GM12878 (cell line): ENCODE data around the gene WNK1. TPM values are rescaled to one million over a fixed set of nuclear protein-coding genes. Genes with fewer than 3 reads are reported as not detected.

Source experiments
- ATAC-seq: fragments of 200-7000 bp; cut with Tn5 transposase; 3 replicates; pipeline ENCODE4 v1.9.1; 2020; ENCODE audit warnings: mild to moderate bottlenecking, moderate library complexity
- BruUV-seq: library from RNA; stranded (reverse); fragments of 400-500 nt; replicated peaks from 2 replicates; lab custom pipeline; 2021; lab: Mats Ljungman, UMichigan
- CTCF ChIA-PET: fragments of 300-600 bp; sonication (Branson Sonifier 250); formaldehyde crosslinking; extraction: SDS; loops from one replicate; lab custom pipeline; 2021; ENCODE audit warnings: inconsistent platforms; lab: Yijun Ruan, JAX
- POLR2A ChIA-PET: fragments of 350-600 bp; formaldehyde crosslinking; extraction: SDS; loops from one replicate; lab custom pipeline; 2021; ENCODE audit warnings: inconsistent platforms; lab: Charles Lee
- RAD21 ChIA-PET: fragments of 300-600 bp; sonication (Branson Sonifier 250); formaldehyde crosslinking; loops from one replicate; lab custom pipeline; 2023; ENCODE audit warnings: antibody characterized with exemption; ENCODE audit not compliant: unreplicated experiment; lab: Charles Lee
- SMC1A ChIA-PET: fragments of 300-600 bp; sonication (Branson Sonifier 250); formaldehyde crosslinking; loops from one replicate; lab custom pipeline; 2023; ENCODE audit not compliant: unreplicated experiment, uncharacterized antibody; lab: Charles Lee
- DNase-seq: peaks from one replicate; pipeline ENCODE4 v3.0.0-alpha.2; 2011; ENCODE audit warnings: low read depth, low spot score
- FAIRE-seq: peaks from 3 replicates; lab custom pipeline; 2011; peaks lifted over from hg19 to GRCh38; lab: Jason Lieb, UNC
- H2AFZ ChIP-seq: 2 replicates; pipeline ENCODE4 v1.6.0; 2011; ENCODE audit warnings: low read depth, low read length, control low read depth; ENCODE audit not compliant: control insufficient read depth
- H3K27ac ChIP-seq: 2 replicates; pipeline ENCODE4 v1.5.1; 2011; ENCODE audit warnings: control low read depth; ENCODE audit not compliant: control insufficient read depth, insufficient read depth
- H3K27me3 ChIP-seq, 2 experiments: replicated peaks in 1 of 2; 2 replicates each; pipeline versions ENCODE4 v1.6.0 to v1.6.1; 2011; ENCODE audit warnings: low read length in 1 of 2; ENCODE audit not compliant: control insufficient read depth in 2 of 2, insufficient read depth in 2 of 2
- H3K36me3 ChIP-seq, 2 experiments: 2 replicates each; pipeline ENCODE4 v1.5.1; 2011; ENCODE audit warnings: low read length in 1 of 2; ENCODE audit not compliant: control insufficient read depth in 2 of 2, insufficient read depth in 2 of 2
- H3K4me1 ChIP-seq: 2 replicates; pipeline ENCODE4 v1.6.1; 2011; ENCODE audit warnings: mild to moderate bottlenecking, low read length, moderate library complexity, mixed read lengths; ENCODE audit not compliant: control insufficient read depth, insufficient read depth
- H3K4me2 ChIP-seq: 2 replicates; pipeline ENCODE4 v1.6.0; 2011; ENCODE audit warnings: control low read depth; ENCODE audit not compliant: control insufficient read depth, insufficient read depth
- H3K4me3 ChIP-seq: fragments of 200-600 bp; sonication (generic); 2 replicates; pipeline ENCODE4 v1.5.1; 2016
- H3K79me2 ChIP-seq: 2 replicates; pipeline ENCODE4 v1.6.0; 2011; ENCODE audit warnings: low read length; ENCODE audit not compliant: control insufficient read depth, insufficient read depth
- H3K9ac ChIP-seq: 2 replicates; pipeline ENCODE4 v1.8.0; 2011; ENCODE audit warnings: low read length, control low read depth, mixed read lengths; ENCODE audit not compliant: control insufficient read depth, insufficient read depth
- H3K9me3 ChIP-seq: replicated peaks from 3 replicates; pipeline ENCODE4 v1.5.1; 2011; ENCODE audit warnings: mild to moderate bottlenecking, low read length; ENCODE audit not compliant: control insufficient read depth, insufficient read depth
- H4K20me1 ChIP-seq: 2 replicates; pipeline ENCODE4 v1.6.0; 2011; ENCODE audit not compliant: control insufficient read depth, insufficient read depth
- ASH2L ChIP-seq: fragments of 300-600, 200-600 bp; sonication (generic); IDR thresholded peaks from 2 replicates; pipeline ENCODE4 v1.6.1; 2017; ENCODE audit warnings: low read depth, mild to moderate bottlenecking, borderline replicate concordance
- BMI1 ChIP-seq: fragments of 450-650 bp; IDR thresholded peaks from 2 replicates; pipeline ENCODE4 v1.6.1; 2016; ENCODE audit warnings: mild to moderate bottlenecking, moderate library complexity, borderline replicate concordance
- CREM ChIP-seq: IDR thresholded peaks from 2 replicates; pipeline ENCODE4 v1.6.1; 2014; ENCODE audit warnings: antibody characterized with exemption, low read depth
- EZH2 ChIP-seq: IDR thresholded peaks from 2 replicates; pipeline ENCODE4 v1.6.1; 2012; ENCODE audit warnings: low read depth, mild to moderate bottlenecking, control low read depth, inconsistent platforms, low read length, borderline replicate concordance; ENCODE audit not compliant: control insufficient read depth
- HCFC1 ChIP-seq: fragments of 150-350 bp; IDR thresholded peaks from 2 replicates; pipeline ENCODE4 v1.6.1; 2014; ENCODE audit warnings: low read length
- HDAC6 ChIP-seq: fragments of 200-600 bp; sonication (generic); IDR thresholded peaks from one replicate; pipeline ENCODE4 v1.8.0; 2017; ENCODE audit warnings: antibody characterized with exemption; ENCODE audit not compliant: unreplicated experiment
- HDGF ChIP-seq: fragments of 450-650 bp; IDR thresholded peaks from 2 replicates; pipeline ENCODE4 v1.6.1; 2016; ENCODE audit warnings: antibody characterized with exemption
- HSF1 ChIP-seq: fragments of 150-350 bp; IDR thresholded peaks from 2 replicates; pipeline ENCODE4 v1.6.1; 2014; ENCODE audit warnings: mild to moderate bottlenecking, low read depth, low read length
- MEF2B ChIP-seq: fragments of 450-650 bp; IDR thresholded peaks from 2 replicates; pipeline ENCODE4 v1.6.1; 2018; ENCODE audit warnings: mild to moderate bottlenecking, moderate library complexity; ENCODE audit not compliant: partially characterized antibody, poor library complexity, severe bottlenecking
- MYB ChIP-seq: fragments of 150-350 bp; IDR thresholded peaks from 2 replicates; pipeline ENCODE4 v1.6.1; 2014; ENCODE audit warnings: mild to moderate bottlenecking, low read depth, low read length, borderline replicate concordance
- NFYA ChIP-seq: IDR thresholded peaks from 2 replicates; pipeline ENCODE4 v1.6.1; 2011; ENCODE audit warnings: low read depth, mild to moderate bottlenecking, low read length, improper control_type of control experiment, borderline replicate concordance
- NR2F1 ChIP-seq: fragments of 450-650 bp; conservative IDR thresholded peaks from 2 replicates; pipeline ENCODE4 v1.6.1; 2017; ENCODE audit warnings: mild to moderate bottlenecking
- PAX5 ChIP-seq: IDR thresholded peaks from 2 replicates; pipeline ENCODE4 v1.6.1; 2011; ENCODE audit warnings: low read depth, low read length, borderline replicate concordance
- TARDBP ChIP-seq: IDR thresholded peaks from 2 replicates; pipeline ENCODE4 v1.6.1; 2016; ENCODE audit warnings: borderline replicate concordance
- WRNIP1 ChIP-seq: IDR thresholded peaks from 2 replicates; pipeline ENCODE4 v1.6.1; 2011; ENCODE audit warnings: low read depth, low read length, improper control_type of control experiment, borderline replicate concordance
- ZNF274 ChIP-seq: IDR thresholded peaks from one replicate; pipeline ENCODE4 v1.8.0; 2011; ENCODE audit not compliant: insufficient read length, insufficient read depth
- ZNF622 ChIP-seq: fragments of 450-650 bp; IDR thresholded peaks from 2 replicates; pipeline ENCODE4 v1.6.1; 2017; ENCODE audit warnings: mild to moderate bottlenecking, inconsistent platforms
- WGBS: methylation state at CpG from one replicate; pipeline ENCODE4 v1.1.6; 2016; ENCODE audit warnings: low lambda C conversion rate; ENCODE audit not compliant: insufficient replicate concordance, insufficient coverage; ENCODE audit errors: missing lambda C conversion rate; 5-methylcytosine and 5-hydroxymethylcytosine counted together
- in situ Hi-C: fragments of 300-500 bp; cut with MboI; formaldehyde crosslinking; loops from 9 replicates; pipeline ENCODE4 v1.14.3; 2018; ENCODE audit warnings: mixed read lengths
- intact Hi-C: fragments of 100-400 bp; cut with micrococcal nuclease; formaldehyde crosslinking; loops from one replicate; pipeline ENCODE4 v1.14.2; 2022; ENCODE audit not compliant: unreplicated experiment
- polyA plus RNA-seq, 11 experiments: library from polyadenylated mRNA; depleted of rRNA in 4 of 11; unstranded in 6 of 11; stranded (reverse) in 5 of 11; fragments of >200 nt; fragmentation: Nextera tagmentation in 4 of 11; fragmentation: Illumina TruSeq in 1 of 11; extraction: Ambion mirVana in 4 of 11; extraction: Trizol in 1 of 11; gene quantifications; 1 replicate in 1 of 11; 2 replicates in 10 of 11; pipeline versions ENCODE4 v1.2.1 to v1.2.3, GENCODE V29; 2011 to 2016; ENCODE audit warnings: inconsistent platforms in 2 of 11, missing spikeins in 2 of 11, low read depth in 1 of 11
- total RNA-seq, 4 experiments: library from RNA; depleted of rRNA in 3 of 4; stranded (reverse); fragments of >200 nt in 3 of 4; fragmentation: Illumina TruSeq in 1 of 4; extraction: Trizol in 1 of 4; gene quantifications; 2 replicates each; pipeline versions ENCODE4 v1.2.1 to v1.2.3, GENCODE V29; 2013 to 2021
- TF ChIP-seq, protein P1 (sequence below): IDR thresholded peaks from 2 replicates; pipeline ENCODE4 v1.6.1; 2012; ENCODE audit warnings: low read depth, low read length, improper control_type of control experiment
- TF ChIP-seq, protein P2 (sequence below): fragments of 450-650 bp; IDR thresholded peaks from 2 replicates; pipeline ENCODE4 v1.6.1; 2014; ENCODE audit warnings: mild to moderate bottlenecking

WNK1 gene
- total and polyA plus RNA-seq, 10 of the 15 experiments (the other 5 are each of a cell fraction or from before 2014, with no cell fraction given): 9.6 to 151 (median 86.6) TPM

GRCh38 chr12:926641-927040 is 174.3 kb downstream of the WNK1 start:
- in situ Hi-C loops: no loop called here
- RAD21 ChIA-PET: no interaction called here
- no TSS peak for BruUV-seq

More at GRCh38 chr12:926641-927040, 174.3 kb downstream of the WNK1 start:
- ChIA-PET POLR2A (no interaction called here), SMC1A (interaction anchor here (0.5 kb wide), 1 partner anchor 27 kb away, joined by 3 read pairs; no protein-coding TSS in a partner anchor)
- H3K27ac ChIP-seq: no peak overlapping the region
- no peak overlapping the region for H3K4me2 ChIP-seq
- H3K4me1 ChIP-seq: no peaks in the 10 kb centered on the region
- 90% methylated on average over 12 of the region's 12 CpGs for WGBS
- ATAC-seq: no peak
- DNase-seq: no peak
- H3K9ac ChIP-seq: no peak overlapping the region
- H3K36me3 ChIP-seq: peaks cover 8 to 21% of the 10 kb centered on the region in 2 experiments
- TF ChIP-seq MYB (no peak), TARDBP (no peak), ZNF622 (no peak), ZNF274 (no peak), MEF2B (no peak), NR2F1 (no peak), BMI1 (no peak), HDAC6 (no peak), HCFC1 (no peak), NFYA (no peak), ASH2L (no peak), CREM (no peak), HDGF (no peak), HSF1 (no peak), PAX5 (no peak), EZH2 (no peak), WRNIP1 (no peak)
- TF ChIP-seq, protein P1, sequence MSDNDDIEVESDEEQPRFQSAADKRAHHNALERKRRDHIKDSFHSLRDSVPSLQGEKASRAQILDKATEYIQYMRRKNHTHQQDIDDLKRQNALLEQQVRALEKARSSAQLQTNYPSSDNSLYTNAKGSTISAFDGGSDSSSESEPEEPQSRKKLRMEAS: no peak
- TF ChIP-seq, protein P2, sequence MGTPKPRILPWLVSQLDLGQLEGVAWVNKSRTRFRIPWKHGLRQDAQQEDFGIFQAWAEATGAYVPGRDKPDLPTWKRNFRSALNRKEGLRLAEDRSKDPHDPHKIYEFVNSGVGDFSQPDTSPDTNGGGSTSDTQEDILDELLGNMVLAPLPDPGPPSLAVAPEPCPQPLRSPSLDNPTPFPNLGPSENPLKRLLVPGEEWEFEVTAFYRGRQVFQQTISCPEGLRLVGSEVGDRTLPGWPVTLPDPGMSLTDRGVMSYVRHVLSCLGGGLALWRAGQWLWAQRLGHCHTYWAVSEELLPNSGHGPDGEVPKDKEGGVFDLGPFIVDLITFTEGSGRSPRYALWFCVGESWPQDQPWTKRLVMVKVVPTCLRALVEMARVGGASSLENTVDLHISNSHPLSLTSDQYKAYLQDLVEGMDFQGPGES: no peak
- TF ChIP-seq, all 136 proteins: peak for 0
- H3K9me3 ChIP-seq: no peaks in the 10 kb centered on the region
- no peak overlapping the region for H2AFZ ChIP-seq
- no peaks in the 10 kb centered on the region for H3K79me2 ChIP-seq
- H3K27me3 ChIP-seq: no peaks in the 10 kb centered on the region
- no peak for FAIRE-seq
- H4K20me1 ChIP-seq: no peaks in the 10 kb centered on the region
- CTCF ChIA-PET: interaction anchor here (0.6 kb wide), 1 partner anchor 352 kb away, joined by 3 read pairs; no protein-coding TSS in a partner anchor
- H3K4me3 ChIP-seq: no peak overlapping the region
- intact Hi-C loops: no loop called here
